Effector CD8-positive, alpha-beta T cell (primary cell): Measurements from ENCODE around the gene ZBTB26.
"Not testable (repeated sequence)": the region's sequence is repeated elsewhere in the genome, so short reads cannot be mapped to it uniquely, and the experiment has no call there.

ENCODE experiments used
- DNase-seq: peaks from one replicate; lab custom pipeline; 2025; lab: John Stamatoyannopoulos, UW

Gene ZBTB26

GRCh38 chr9:122929796-122930354 is 1.4 kb downstream of the ZBTB26 start:
- DNase-seq: no peak

- DNase-seq: no peak
Measured at GRCh38 chr9:122923947-122924346, 7.4 kb downstream of the ZBTB26 start.

GRCh38 chr9:122922713-122923112 is 8.6 kb downstream of the ZBTB26 start:
- no peak for DNase-seq

- no peak for DNase-seq
Measured at GRCh38 chr9:122918310-122918709, 13.0 kb downstream of the ZBTB26 start.

- peak; percentile 49 for DNase-seq
Measured at GRCh38 chr9:122912964-122913673, 18.2 kb downstream of the ZBTB26 start, which contains the start of gene ZBTB6. Gene ZBTB6 (minus strand): TSS chr9:122913323. CDS start chr9:122912072, 1,251 bp downstream.

- no peak for DNase-seq
Measured at GRCh38 chr9:122912671-122912963, 18.7 kb downstream of the ZBTB26 start.

- not testable (repeated sequence) for DNase-seq
Measured at GRCh38 chr9:122906122-122906521, 25.2 kb downstream of the ZBTB26 start.

- peak; percentile 95 for DNase-seq
Measured at GRCh38 chr9:122904823-122905710, 26.2 kb downstream of the ZBTB26 start, which contains the start of gene RC3H2. Gene RC3H2 (minus strand): TSS chr9:122905359. CDS start chr9:122897509, 7,850 bp downstream.

GRCh38 chr9:122904466-122904822 is 26.9 kb downstream of the ZBTB26 start:
- no peak for DNase-seq

GRCh38 chr9:122900791-122901190 is 30.5 kb downstream of the ZBTB26 start:
- no peak for DNase-seq

GRCh38 chr9:122897969-122898368 is 33.3 kb downstream of the ZBTB26 start:
- no peak for DNase-seq

GRCh38 chr9:122888480-122888879 is 42.8 kb downstream of the ZBTB26 start:
- DNase-seq: no peak

GRCh38 chr9:122883125-122883524 is 48.2 kb downstream of the ZBTB26 start:
- DNase-seq: no peak

- DNase-seq: no peak
Measured at GRCh38 chr9:122879443-122879842, 51.9 kb downstream of the ZBTB26 start.

- DNase-seq: no peak
Measured at GRCh38 chr9:122875523-122875922, 55.8 kb downstream of the ZBTB26 start.

GRCh38 chr9:122867276-122867675 is 64.0 kb downstream of the ZBTB26 start:
- not testable (repeated sequence) for DNase-seq

- DNase-seq: no peak
Measured at GRCh38 chr9:122866079-122866478, 65.2 kb downstream of the ZBTB26 start.
